ENCODE measurements around the gene DAAM1.

DAAM1 gene

GRCh38 chr14:59187802-59188460, 536 bp upstream of the DAAM1 start:
- DNase-seq (ENCODE audit: low read depth), result no peak

GRCh38 chr14:59189091-59189785, 771 bp downstream of the DAAM1 start:
- DNase-seq (ENCODE audit: low read depth), result no peak

- DNase-seq (ENCODE audit: low read depth), result peak; percentile 87
These were observed 1.4 kb downstream of the DAAM1 start for GRCh38 chr14:59189786-59190368.

GRCh38 chr14:59190372-59190771, 1.9 kb downstream of the DAAM1 start:
- DNase-seq (ENCODE audit: low read depth), result no peak

- DNase-seq (ENCODE audit: low read depth), result no peak
These were observed 7.4 kb downstream of the DAAM1 start for GRCh38 chr14:59195912-59196311.

- DNase-seq (ENCODE audit: low read depth), result no peak
These were observed 9.3 kb downstream of the DAAM1 start for GRCh38 chr14:59197695-59198262.

- DNase-seq (ENCODE audit: low read depth), result no peak
These were observed 10.7 kb downstream of the DAAM1 start for GRCh38 chr14:59199205-59199604.

GRCh38 chr14:59199614-59200013, 11.1 kb downstream of the DAAM1 start:
- DNase-seq (ENCODE audit: low read depth), result no peak

GRCh38 chr14:59200195-59200594, 11.7 kb downstream of the DAAM1 start:
- DNase-seq (ENCODE audit: low read depth), result no peak

- no peak for DNase-seq (ENCODE audit: low read depth)
These were observed 13.6 kb downstream of the DAAM1 start for GRCh38 chr14:59202031-59202430.

GRCh38 chr14:59204305-59204704, 15.8 kb downstream of the DAAM1 start:
- no peak for DNase-seq (ENCODE audit: low read depth)

- DNase-seq (ENCODE audit: low read depth), result no peak
These were observed 18.4 kb downstream of the DAAM1 start for GRCh38 chr14:59206892-59207291.

GRCh38 chr14:59207506-59207933, 19.1 kb downstream of the DAAM1 start:
- no peak for DNase-seq (ENCODE audit: low read depth)

- no peak for DNase-seq (ENCODE audit: low read depth)
These were observed 19.9 kb downstream of the DAAM1 start for GRCh38 chr14:59208224-59208814.

GRCh38 chr14:59208954-59209353, 20.5 kb downstream of the DAAM1 start:
- DNase-seq (ENCODE audit: low read depth), result no peak

- no peak for DNase-seq (ENCODE audit: low read depth)
These were observed 22.2 kb downstream of the DAAM1 start for GRCh38 chr14:59210621-59211020.

- no peak for DNase-seq (ENCODE audit: low read depth)
These were observed 25.2 kb downstream of the DAAM1 start for GRCh38 chr14:59213368-59214315.

GRCh38 chr14:59214702-59215302, 26.3 kb downstream of the DAAM1 start:
- no peak for DNase-seq (ENCODE audit: low read depth)

- DNase-seq (ENCODE audit: low read depth), result peak; percentile 79
These were observed 26.9 kb downstream of the DAAM1 start for GRCh38 chr14:59215322-59215721.

GRCh38 chr14:59215757-59216156, 27.3 kb downstream of the DAAM1 start:
- no peak for DNase-seq (ENCODE audit: low read depth)

- DNase-seq (ENCODE audit: low read depth), result no peak
These were observed 28.5 kb downstream of the DAAM1 start for GRCh38 chr14:59217011-59217410.

Measured in fibroblast of the conjunctiva (primary cell).